ENCODE results near the gene MATN4. TPM values are rescaled to one million over a fixed set of nuclear protein-coding genes. Genes with fewer than 3 reads are reported as not detected.

Gene MATN4
- total and polyA plus RNA-seq, 2 of the 13 experiments (the other 11 are each of a cell fraction or from before 2014, with no cell fraction given): not detected

GRCh38 chr20:45347936-45348778, 40.1 kb upstream of the MATN4 start, which contains the start of gene SDC4:
Gene SDC4 (minus strand): TSS chr20:45348424. CDS start chr20:45348384, 40 bp downstream.
- H3K36me3 ChIP-seq (replicated peaks in 1 of 2; ENCODE audit: control insufficient read depth in 1 of 2, insufficient read depth in 2 of 2, low read length in 2 of 2): no peaks in the 10 kb centered on the region
- H4K20me1 ChIP-seq (ENCODE audit: insufficient read depth, low read length): peaks cover 8% of the 10 kb centered on the region; the same call in 1 of the 2 replicates
- WGBS (ENCODE audit: low lambda C conversion rate): 2% methylated on average over 40 of the region's 77 CpGs
- intact Hi-C loops (cut with micrococcal nuclease; ENCODE audit: unreplicated experiment) (no loop called here), in situ Hi-C loops (cut with HindIII; ENCODE audit: extremely low pct_ligation_motif_present, low pct_unique_long_range_greater_than_20kb) (no loop called here)
- H2AFZ ChIP-seq (ENCODE audit: low read length): no peak within 1 kb of the TSS
- peak within 1 kb of the TSS; percentile 79 to 87 (median 87) for H3K4me3 ChIP-seq (replicated peaks in 1 of 3; ENCODE audit: insufficient read depth in 1 of 3, low read depth in 2 of 3, low read length in 3 of 3)
- peak within 1 kb of the TSS; percentile 53 for H3K27ac ChIP-seq (ENCODE audit: extremely low read length, insufficient read depth, low read length)
- no TSS peak for BruUV-seq (replicated peaks)
- peak within 1 kb of the TSS; percentile 76 for H3K9ac ChIP-seq (ENCODE audit: insufficient read depth, low read depth, low read length)
- peaks cover 69% of the 10 kb centered on the region for H3K4me1 ChIP-seq (ENCODE audit: insufficient read depth, low read length)
- ChIA-PET CTCF (ENCODE audit: low intra/inter-chr PET ratio, low total read pairs) (no interaction called here), POLR2A (interaction anchor here (1.1 to 29.5 kb wide), 7 partner anchors 5 to 463 kb away, joined by 3 to 1422 read pairs (median 14); partner anchors contain the start of genes PIGT, SDC4, SYS1 and YWHAB)
- peaks cover 28% of the 10 kb centered on the region for H3K79me2 ChIP-seq (ENCODE audit: insufficient read depth, low read length)
- DNase-seq (ENCODE audit: low spot score) (no peak), FAIRE-seq (no peak), ATAC-seq (peak; percentile 55)
- peaks cover 1 to 11% of the 10 kb centered on the region in 2 experiments; a peak in 2 of 5 replicates for H3K27me3 ChIP-seq (ENCODE audit: control insufficient read depth in 1 of 2, insufficient read depth in 2 of 2, low read length in 2 of 2)
- no peaks in the 10 kb centered on the region for H3K9me3 ChIP-seq (ENCODE audit: low read length)
- peak within 1 kb of the TSS; percentile 99 for H3K4me2 ChIP-seq (ENCODE audit: low read depth, low read length)
- TF ChIP-seq EZH2 (conservative IDR thresholded peaks at IDR 0.05; ENCODE audit: low read depth, low read length) (no peak), NFE2L1 (CRISPR knock-in tag; IDR thresholded peaks at IDR 0.05; ENCODE audit: borderline replicate concordance) (no peak), SATB2 (CRISPR knock-in tag; IDR thresholded peaks at IDR 0.05) (0 out of 2 replicates have a peak, but pooled peaks have one; percentile 24), HNRNPH1 (optimal IDR thresholded peaks at IDR 0.05; ENCODE audit: low read depth, low read length) (no peak), IKZF4 (CRISPR knock-in tag; IDR thresholded peaks at IDR 0.05; ENCODE audit: borderline replicate concordance, low read depth, not compliant biosample characterization) (peak; percentile 71), HDAC1 (CRISPR knock-in tag; IDR thresholded peaks at IDR 0.05) (peak; percentile 77), SSRP1 (CRISPR knock-in tag; IDR thresholded peaks at IDR 0.05) (no peak), XRCC5 (optimal IDR thresholded peaks at IDR 0.05; ENCODE audit: low read length) (no peak), PLSCR1 (CRISPR knock-in tag; IDR thresholded peaks at IDR 0.05; ENCODE audit: borderline replicate concordance) (no peak), HCFC1 (IDR thresholded peaks at IDR 0.05; ENCODE audit: low read depth, low read length) (no peak), AHR (CRISPR knock-in tag; IDR thresholded peaks at IDR 0.05) (peak; percentile 88), TP53 (CRISPR knock-in tag; conservative IDR thresholded peaks at IDR 0.05) (no peak), SMC3 (IDR thresholded peaks at IDR 0.05; ENCODE audit: low read length) (no peak), ZNF704 (CRISPR knock-in tag; IDR thresholded peaks at IDR 0.05; ENCODE audit: borderline replicate concordance) (peak; percentile 71), HNF4G (IDR thresholded peaks at IDR 0.05; ENCODE audit: borderline replicate concordance, low read depth, low read length) (no peak), HNF4G (CRISPR knock-in tag; IDR thresholded peaks at IDR 0.05; ENCODE audit: borderline replicate concordance, low read depth) (no peak), HIC2 (CRISPR knock-in tag; IDR thresholded peaks at IDR 0.05; ENCODE audit: low read depth) (no peak), ELF1 (CRISPR knock-in tag; IDR thresholded peaks at IDR 0.05) (no peak), ESRRA (CRISPR knock-in tag; IDR thresholded peaks at IDR 0.05; ENCODE audit: low read depth) (peak; percentile 73; the same call in 1 of the 2 replicates), ZSCAN12 (CRISPR knock-in tag; IDR thresholded peaks at IDR 0.05) (peak; percentile 71; the same call in 1 of the 2 replicates), NR0B2 (CRISPR knock-in tag; IDR thresholded peaks at IDR 0.05) (peak; percentile 32; the same call in 1 of the 2 replicates)
